ENCODE measurements around the gene SBSN.
"Not testable (repeated sequence)": the region's sequence is repeated elsewhere in the genome, so short reads cannot be mapped to it uniquely, and the experiment has no call there.

Gene SBSN

GRCh38 chr19:35502751-35503150 is 25.4 kb downstream of the SBSN start:
- DNase-seq (ENCODE audit: low spot score): no peak

GRCh38 chr19:35501684-35502083 is 26.4 kb downstream of the SBSN start:
- DNase-seq (ENCODE audit: low spot score): no peak

- no peak for DNase-seq (ENCODE audit: low spot score)
These were observed 27.5 kb downstream of the SBSN start for GRCh38 chr19:35500611-35501010.

DNA sequence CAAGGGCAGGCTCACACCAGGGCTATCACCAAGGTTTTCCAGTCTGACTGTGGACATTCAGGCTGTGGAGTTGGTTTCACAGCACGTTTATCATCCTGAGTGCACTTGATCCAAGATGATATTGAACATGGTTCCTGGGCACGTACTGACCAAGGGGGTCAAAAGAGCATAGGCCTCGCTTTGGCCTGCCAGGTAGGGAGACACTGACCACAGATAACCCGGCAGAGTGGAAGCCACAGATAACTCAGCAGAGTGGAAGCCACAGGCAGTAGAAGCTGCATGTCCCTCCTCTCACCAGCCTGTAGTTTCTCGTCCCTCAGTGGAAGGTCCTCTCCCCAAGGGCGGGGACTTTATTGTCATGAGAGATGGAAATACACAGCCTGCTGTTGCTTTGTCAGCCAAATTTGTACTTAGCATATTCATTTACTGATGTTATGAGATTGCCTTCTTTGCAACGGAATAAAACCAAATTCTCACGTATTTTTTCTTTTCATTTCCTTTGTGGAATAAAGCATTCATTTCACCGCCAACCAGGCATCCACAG is 29.1 kb downstream of the SBSN start:
- DNase-seq (ENCODE audit: low spot score): no peak

DNA sequence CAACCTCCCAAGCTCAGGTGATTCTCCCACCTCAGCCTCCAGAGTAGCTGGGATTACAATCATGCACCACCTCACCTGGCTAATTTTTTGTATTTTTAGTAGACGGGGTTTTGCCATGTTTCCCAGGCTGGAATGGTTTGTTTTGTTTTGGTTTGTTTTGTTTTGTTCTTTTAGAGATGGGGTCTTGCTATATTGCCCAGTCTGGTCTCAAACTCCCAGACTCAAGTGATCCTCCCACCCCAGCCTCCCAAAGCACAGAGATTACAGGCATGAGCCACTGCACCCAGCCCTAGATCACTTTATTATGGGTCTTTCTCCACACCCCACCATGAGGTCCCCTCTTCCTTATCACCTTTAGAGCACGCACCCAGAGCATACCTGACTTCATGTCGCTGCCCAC is 29.9 kb downstream of the SBSN start:
- DNase-seq (ENCODE audit: low spot score): no peak

DNA sequence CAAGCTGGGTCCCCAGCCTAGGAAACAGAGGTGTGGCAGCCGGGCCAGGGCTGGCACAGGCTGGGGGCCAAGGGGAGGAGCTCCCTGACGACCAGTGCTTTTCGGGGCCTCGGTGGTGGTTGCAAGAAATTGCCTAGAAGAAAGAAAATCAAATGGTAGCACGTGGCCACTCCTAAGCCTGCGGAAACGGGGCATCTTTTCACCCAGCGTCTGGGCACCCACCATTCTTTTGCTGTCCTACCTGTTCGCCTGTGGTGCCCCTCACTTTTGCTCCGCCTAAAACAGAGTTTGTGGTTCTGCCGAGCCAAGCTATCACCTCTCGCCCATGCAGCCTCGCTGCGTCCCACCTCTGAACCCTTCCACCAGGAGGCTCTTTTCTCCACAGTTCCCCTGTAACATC is 30.7 kb downstream of the SBSN start:
- DNase-seq (ENCODE audit: low spot score): no peak

GRCh38 chr19:35495107-35496064 is 32.7 kb downstream of the SBSN start:
- DNase-seq (ENCODE audit: low spot score): peak; percentile 80

- DNase-seq (ENCODE audit: low spot score): no peak
These were observed 34.1 kb downstream of the SBSN start for GRCh38 chr19:35493971-35494370.

- no peak for DNase-seq (ENCODE audit: low spot score)
These were observed 36.2 kb downstream of the SBSN start for GRCh38 chr19:35491836-35492360.

- no peak for DNase-seq (ENCODE audit: low spot score)
These were observed 37.7 kb downstream of the SBSN start, which contains the start of gene KRTDAP for GRCh38 chr19:35490364-35490763. KRTDAP (minus strand) TSS chr19:35490464; CDS start chr19:35490442, 22 bp downstream.

GRCh38 chr19:35488677-35489076 is 39.4 kb downstream of the SBSN start:
- DNase-seq (ENCODE audit: low spot score): no peak

- no peak for DNase-seq (ENCODE audit: low spot score)
These were observed 40.4 kb downstream of the SBSN start for GRCh38 chr19:35487656-35488182.

- no peak for DNase-seq (ENCODE audit: low spot score)
These were observed 41.8 kb downstream of the SBSN start for GRCh38 chr19:35486268-35486708.

DNA sequence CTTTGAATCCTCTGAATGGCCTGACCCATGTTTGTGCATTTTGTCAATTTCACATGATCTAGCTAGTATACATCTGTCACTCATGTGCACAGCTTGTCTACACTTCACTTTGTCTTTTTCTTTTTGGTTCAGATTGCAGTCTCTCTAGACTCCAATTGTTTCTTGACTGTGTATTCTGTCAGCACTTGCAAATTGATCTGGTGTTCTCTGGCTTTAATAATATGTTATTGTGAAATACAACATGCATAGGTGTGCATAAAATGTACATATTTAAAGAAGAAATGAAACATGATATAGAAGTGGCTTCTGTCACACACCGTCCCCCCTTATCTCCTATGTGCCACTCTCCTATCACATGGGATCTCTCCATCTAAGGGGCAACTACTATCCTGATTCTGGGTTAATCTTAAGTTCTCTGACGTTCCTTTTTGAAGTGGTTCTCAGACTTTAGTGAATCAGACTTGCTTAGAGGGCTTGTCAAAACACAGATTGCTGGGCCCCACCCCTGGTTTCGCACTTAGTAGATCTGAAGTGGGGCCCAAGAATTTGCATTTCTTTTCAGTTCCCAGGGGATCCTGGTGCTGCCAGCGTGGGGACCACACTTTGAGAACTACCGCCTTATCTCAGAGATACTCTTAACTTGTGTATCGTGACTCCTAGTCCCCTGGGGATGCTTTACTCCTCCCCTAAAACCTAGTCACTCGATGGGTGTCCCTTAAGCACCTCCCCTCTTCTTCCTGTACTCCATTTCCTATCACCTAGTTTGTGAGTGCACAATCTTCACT is 43.7 kb downstream of the SBSN start:
- DNase-seq (ENCODE audit: low spot score): no peak

GRCh38 chr19:35483089-35483488 is 45.0 kb downstream of the SBSN start:
- no peak for DNase-seq (ENCODE audit: low spot score)

GRCh38 chr19:35478794-35479677 is 49.1 kb downstream of the SBSN start:
- no peak for DNase-seq (ENCODE audit: low spot score)

DNA sequence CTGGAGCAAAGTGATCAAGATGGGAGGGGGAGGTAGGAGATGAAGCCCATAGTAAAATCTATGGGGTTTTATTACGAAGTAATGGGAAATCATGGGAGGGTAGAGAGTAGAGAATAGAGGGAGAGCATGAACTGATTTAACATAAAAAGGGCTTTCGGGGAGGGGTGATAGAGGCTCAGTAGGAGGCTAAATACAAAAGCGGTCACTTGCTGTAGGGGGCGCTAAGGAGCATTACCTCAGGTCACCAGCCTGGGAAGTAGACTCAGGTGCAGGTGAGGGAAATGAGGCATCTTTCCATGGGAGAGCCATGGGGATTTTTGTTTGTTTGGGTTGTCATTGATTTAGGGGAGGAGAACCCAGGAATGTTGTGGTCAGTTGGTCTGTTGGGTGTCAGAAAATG is 52.0 kb downstream of the SBSN start:
- DNase-seq (ENCODE audit: low spot score): no peak

GRCh38 chr19:35474594-35474993 is 53.5 kb downstream of the SBSN start:
- DNase-seq (ENCODE audit: low spot score): not testable (repeated sequence)

DNA sequence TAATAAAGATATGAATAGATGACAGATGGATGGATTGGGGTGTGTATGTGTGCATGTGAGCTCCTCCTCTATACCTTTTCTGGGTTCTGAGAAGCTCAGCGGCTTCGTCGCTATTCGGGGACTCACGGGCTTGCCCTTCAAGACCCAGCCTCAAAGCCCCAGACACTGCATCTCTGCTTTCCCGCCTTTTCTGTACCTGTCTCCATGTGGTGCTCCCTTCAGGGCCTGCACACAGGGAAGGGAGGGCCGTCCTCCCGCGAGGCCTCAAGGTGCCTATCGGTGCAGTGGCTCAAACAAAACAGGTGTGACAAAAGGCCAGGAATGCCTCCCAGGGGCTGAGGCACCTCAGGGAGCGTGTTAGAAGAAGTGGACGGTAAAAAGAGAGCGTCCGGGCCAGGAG is 54.0 kb downstream of the SBSN start:
- DNase-seq (ENCODE audit: low spot score): no peak

All from RKO (cell line).